NK-92 (cell line): Measurements from ENCODE around the gene HCRTR2.
"Not testable (repeated sequence)": the region's sequence is repeated elsewhere in the genome, so short reads cannot be mapped to it uniquely, and the experiment has no call there.

Source experiments
- DNase-seq: peaks from one replicate; lab custom pipeline; 2025; ENCODE audit not compliant: unreplicated experiment; lab: John Stamatoyannopoulos, UW

Gene HCRTR2

DNA sequence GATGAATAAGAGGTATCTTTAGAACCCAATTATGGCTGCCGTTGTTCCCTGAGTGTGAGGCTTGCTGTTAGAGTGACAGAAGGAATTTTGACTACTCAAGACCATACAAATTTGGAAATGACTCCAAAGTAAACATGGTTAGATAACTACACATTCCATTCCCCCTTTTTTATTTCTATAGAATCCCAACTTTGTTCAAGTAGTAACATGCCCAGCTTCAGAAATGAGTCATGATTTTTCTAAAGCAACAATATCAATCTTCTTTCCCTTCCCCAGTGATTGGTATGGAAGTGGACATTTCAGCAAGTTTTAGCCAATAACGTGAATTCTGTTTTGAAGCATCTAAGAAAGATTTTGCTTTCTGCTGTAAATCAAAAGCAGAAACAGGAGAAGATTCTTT, 37.8 kb downstream of the HCRTR2 start:
- no peak for DNase-seq

DNA sequence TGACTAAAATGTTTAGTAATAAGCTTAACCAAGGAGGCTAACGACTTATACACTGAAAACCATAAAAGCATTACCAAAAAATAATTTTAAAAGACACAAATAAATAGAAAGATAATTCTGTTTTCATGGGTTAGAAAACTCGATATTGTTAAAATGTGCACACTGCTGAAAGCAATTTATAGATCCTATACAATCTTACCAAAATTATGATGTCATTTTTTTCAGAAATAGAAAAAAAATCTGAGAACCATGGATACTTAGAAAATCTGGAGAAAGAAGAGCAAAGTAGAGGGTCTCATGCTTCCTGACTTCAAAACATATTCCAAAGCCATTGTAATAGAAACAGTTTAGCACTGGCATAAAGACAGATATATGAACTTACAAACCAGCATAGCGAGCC, 46.6 kb downstream of the HCRTR2 start:
- no peak for DNase-seq

- no peak for DNase-seq
Measured at GRCh38 chr6:55227862-55228261, 53.5 kb downstream of the HCRTR2 start.

- DNase-seq, result no peak
Measured at GRCh38 chr6:55239099-55239498, 64.8 kb downstream of the HCRTR2 start.

- not testable (repeated sequence) for DNase-seq
Measured at GRCh38 chr6:55240975-55241605, 66.8 kb downstream of the HCRTR2 start.

DNA sequence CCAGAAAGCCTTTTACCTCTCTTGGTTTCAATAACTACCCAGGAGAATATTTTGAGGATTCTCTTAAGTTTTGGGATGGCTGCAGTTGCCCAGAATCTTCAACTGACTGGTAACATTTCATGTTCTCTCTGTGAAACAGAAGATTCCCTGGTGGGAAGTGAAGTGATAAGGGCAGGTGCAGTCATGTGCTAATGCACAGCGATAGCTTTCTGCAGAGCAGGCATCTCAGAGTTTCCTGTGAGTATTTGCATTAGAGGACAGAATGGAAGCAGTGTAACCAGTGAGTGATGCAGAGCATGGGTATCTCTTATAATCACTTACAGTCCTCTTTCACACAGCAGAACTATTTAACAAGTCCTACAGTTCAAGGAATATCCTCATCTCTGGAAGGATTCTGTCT, 76.1 kb downstream of the HCRTR2 start:
- DNase-seq, result no peak

GRCh38 chr6:55255113-55255512, 80.8 kb downstream of the HCRTR2 start:
- no peak for DNase-seq

DNA sequence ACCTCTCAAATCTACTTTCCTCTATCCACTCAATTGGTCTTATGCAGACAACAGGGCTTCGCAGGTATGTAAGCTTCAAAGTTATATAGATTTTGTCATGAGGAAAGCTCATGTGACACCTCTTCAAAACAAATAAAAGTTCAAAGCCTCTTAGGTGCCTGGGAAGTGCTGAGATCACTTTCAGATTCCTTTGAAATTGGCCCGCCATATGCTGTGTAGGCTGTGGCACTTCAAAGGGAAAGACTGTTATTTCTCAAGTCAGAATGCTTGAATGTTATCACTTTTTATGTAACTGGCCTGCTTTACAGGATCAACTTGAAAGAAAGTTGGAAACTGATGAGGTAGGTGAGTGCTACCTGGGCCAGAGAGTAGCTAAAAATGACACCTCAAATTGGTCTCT, 85.9 kb downstream of the HCRTR2 start:
- no peak for DNase-seq

- DNase-seq, result no peak
Measured at GRCh38 chr6:55265409-55266114, 91.2 kb downstream of the HCRTR2 start.

GRCh38 chr6:55266896-55267295, 92.6 kb downstream of the HCRTR2 start:
- DNase-seq, result no peak

GRCh38 chr6:55276745-55277530, 102.6 kb downstream of the HCRTR2 start:
- DNase-seq, result no peak

- DNase-seq, result no peak
Measured at GRCh38 chr6:55277646-55278045, 103.3 kb downstream of the HCRTR2 start.

DNA sequence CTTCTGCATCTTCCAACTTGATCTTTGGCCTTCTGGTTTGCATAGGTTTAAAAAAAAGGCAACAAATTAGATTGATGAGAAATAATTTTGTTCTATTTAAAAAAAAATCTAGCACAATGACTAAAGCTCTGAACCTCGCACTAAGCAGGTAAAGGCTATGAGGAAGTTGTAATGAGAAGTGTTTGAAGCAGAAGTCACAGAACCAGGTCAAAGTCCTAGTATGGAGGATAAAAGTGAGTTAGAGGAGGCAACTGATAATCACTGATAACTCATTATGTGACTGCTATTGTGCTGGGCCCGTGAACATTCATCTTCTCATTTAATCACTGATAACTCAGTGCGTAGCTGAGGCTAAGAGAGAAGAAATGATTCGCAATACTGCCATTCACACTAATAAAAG, 106.9 kb downstream of the HCRTR2 start:
- no peak for DNase-seq

DNA sequence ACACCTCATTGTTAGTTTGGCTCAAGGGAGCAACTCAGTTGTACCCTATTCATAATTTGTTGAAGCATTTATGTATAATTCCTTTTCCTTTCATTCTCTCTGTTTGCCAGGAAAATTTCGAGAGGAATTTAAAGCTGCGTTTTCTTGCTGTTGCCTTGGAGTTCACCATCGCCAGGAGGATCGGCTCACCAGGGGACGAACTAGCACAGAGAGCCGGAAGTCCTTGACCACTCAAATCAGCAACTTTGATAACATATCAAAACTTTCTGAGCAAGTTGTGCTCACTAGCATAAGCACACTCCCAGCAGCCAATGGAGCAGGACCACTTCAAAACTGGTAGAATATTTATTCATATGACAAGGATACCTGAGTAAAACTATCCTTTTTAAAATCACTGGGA, 107.8 kb downstream of the HCRTR2 start:
- no peak for DNase-seq

GRCh38 chr6:55286824-55287223, 112.5 kb downstream of the HCRTR2 start:
- DNase-seq, result no peak

DNA sequence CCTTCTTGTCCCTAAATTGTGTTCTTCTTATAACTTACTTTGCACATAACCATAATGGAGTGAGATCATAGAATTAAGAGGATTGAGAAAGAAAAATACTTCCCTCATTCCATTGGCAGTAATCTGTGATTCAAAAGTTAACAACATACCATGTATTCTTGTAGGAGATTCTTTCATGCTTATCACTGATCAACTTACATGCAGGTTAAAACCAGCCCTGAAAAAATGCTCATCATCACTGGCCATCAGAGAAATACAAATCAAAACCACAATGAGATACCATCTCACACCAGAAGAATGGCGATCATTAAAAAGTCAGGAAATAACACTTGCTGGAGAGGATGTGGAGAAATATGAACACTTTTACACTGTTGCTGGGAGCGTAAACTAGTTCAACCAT, 116.4 kb downstream of the HCRTR2 start:
- DNase-seq, result no peak

DNA sequence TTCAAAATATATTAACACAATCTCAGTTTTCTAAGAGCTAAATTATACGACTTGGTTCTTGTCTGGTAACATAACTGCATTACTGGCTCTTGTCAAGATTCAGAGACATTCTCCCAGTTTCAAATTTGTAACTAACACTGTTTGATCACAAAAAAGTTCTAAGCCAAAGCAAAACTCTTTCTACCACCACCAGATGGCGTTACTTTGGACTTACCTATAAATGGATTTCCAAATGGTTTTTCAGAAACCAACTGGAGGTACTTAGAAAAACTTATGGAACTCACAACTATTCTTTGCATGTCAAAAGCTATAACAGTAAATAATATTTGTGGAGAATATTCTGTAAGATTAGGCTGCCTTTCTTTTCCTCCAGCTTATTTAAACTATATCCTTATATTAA, 118.8 kb downstream of the HCRTR2 start:
- DNase-seq, result no peak

DNA sequence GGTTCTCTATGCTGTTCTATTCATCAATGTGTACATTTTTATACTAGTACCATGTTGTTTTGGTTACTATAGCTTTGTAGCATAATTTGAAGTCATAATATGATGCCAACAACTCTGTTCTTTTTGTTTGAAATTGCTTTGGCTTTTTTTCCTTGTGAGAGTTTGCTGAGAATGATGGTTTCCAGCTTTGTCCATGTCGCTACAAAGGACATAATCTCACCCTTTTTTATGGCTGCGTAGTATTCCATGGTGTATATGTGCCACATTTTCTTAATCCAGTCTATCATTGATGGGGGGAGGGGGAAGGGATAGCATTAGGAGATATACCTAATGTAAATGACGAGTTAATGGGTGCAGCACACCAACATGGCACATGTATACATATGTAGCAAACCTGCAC, 122.9 kb downstream of the HCRTR2 start:
- not testable (repeated sequence) for DNase-seq

- no peak for DNase-seq
Measured at GRCh38 chr6:55299286-55299985, 125.1 kb downstream of the HCRTR2 start.

GRCh38 chr6:55304747-55305146, 130.4 kb downstream of the HCRTR2 start:
- DNase-seq, result no peak

- no peak for DNase-seq
Measured at GRCh38 chr6:55319961-55320695, 145.8 kb downstream of the HCRTR2 start.
